Psoas muscle (tissue), 8 donors: ENCODE results near the gene ERICH6B. TPM values are rescaled to one million over a fixed set of nuclear protein-coding genes. Genes with fewer than 3 reads are reported as not detected.
"Not testable (repeated sequence)": the region's sequence is repeated elsewhere in the genome, so short reads cannot be mapped to it uniquely, and the experiment has no call there.

Experiments
- ATAC-seq, 4 donors: fragments of 200-7000 bp; cut with Tn5 transposase; one replicate each; pipeline ENCODE4 v1.9.1; 2020; ENCODE audit warnings: moderate library complexity in 3 of 4, mild to moderate bottlenecking in 2 of 4
- DNase-seq, 2 donors: peaks; one replicate each; pipeline ENCODE4 v3.0.0-alpha.2; 2020
- H3K27ac ChIP-seq: fragments of 200-600 bp; one replicate; pipeline ENCODE4 v1.8.0; 2022
- H3K27me3 ChIP-seq, 3 donors: fragments of 200-600 bp in 1 of 3; one replicate each; pipeline versions ENCODE4 v1.6.1 to v1.8.0; 2013 to 2022; ENCODE audit warnings: low read length in 2 of 3, mild to moderate bottlenecking in 2 of 3, moderate library complexity in 1 of 3; ENCODE audit not compliant: insufficient read depth in 3 of 3
- H3K36me3 ChIP-seq, 2 donors: fragments of 200-600 bp in 1 of 2; one replicate each; pipeline versions ENCODE4 v1.6.1 to v1.8.0; 2013 to 2022; ENCODE audit warnings: low read depth in 1 of 2, mild to moderate bottlenecking in 1 of 2, moderate library complexity in 1 of 2; ENCODE audit not compliant: insufficient read depth in 1 of 2
- H3K4me1 ChIP-seq: fragments of 200-600 bp; one replicate; pipeline ENCODE4 v1.8.0; 2022
- H3K4me3 ChIP-seq: fragments of 200-600 bp; one replicate; pipeline ENCODE4 v1.8.0; 2022; ENCODE audit warnings: mild to moderate bottlenecking
- H3K9me3 ChIP-seq: fragments of 200-600 bp; one replicate; pipeline ENCODE4 v1.8.0; 2022
- WGBS, 3 donors: extraction: QIAGEN DNeasy Blood & Tissue Kit; methylation state at CpG; one replicate each; pipeline versions ENCODE4 v1.1.6 to v1.1.7; 2013; 5-methylcytosine and 5-hydroxymethylcytosine counted together
- intact Hi-C, 2 donors: fragments of 100-400 bp; cut with DNase I; formaldehyde crosslinking; loops; one replicate each; pipeline versions ENCODE4 v1.11.0 to v1.14.2; 2022
- long read RNA-seq, 2 donors: library from polyadenylated mRNA; unstranded; transcript quantifications; one replicate each; pipeline ENCODE4 v2.0.0, GENCODE V29; 2021
- polyA plus RNA-seq, 3 donors: library from polyadenylated mRNA; stranded (reverse); fragments of 200-250 nt; gene quantifications; one replicate each; pipeline ENCODE4 v1.2.3, GENCODE V29; 2013
- total RNA-seq, 4 donors: library from RNA; stranded (reverse); fragmentation: NEBNext Ultra II Directional in 2 of 4; extraction: Animal tissue kit (Norgen Biotek cat#: 25700) in 2 of 4; gene quantifications; one replicate each; pipeline versions ENCODE4 v1.2.1 to v1.2.4, GENCODE V29; 2021 to 2023
- TF ChIP-seq, protein P1 (sequence below): fragments of 200-600 bp; IDR thresholded peaks from one replicate; pipeline ENCODE4 v1.8.0; 2022; ENCODE audit warnings: antibody characterized with exemption
- donor health status: healthy with polysubstance abuse.
- donor health status: DM: no; HTN: no; CAD: no; lungs with moderate emphysema.
- donor health status: Bipolar disorder and iron deficiency.
- donor health status: healthy.
- donor health status: DM: yes; HTN: yes; CAD: no.
- donor health status: DM: no; HTN: no; CAD: no.
- donor health status: DM: no; HTN: no; CAD: no.
- donor health status: DM: yes; HTN: yes; CAD: no.

The ERICH6B gene
- total RNA-seq = not detected
- polyA plus RNA-seq = not detected
- long read RNA-seq, donor 1 = 0 reads
- long read RNA-seq, donor 2 = 0 reads

DNA sequence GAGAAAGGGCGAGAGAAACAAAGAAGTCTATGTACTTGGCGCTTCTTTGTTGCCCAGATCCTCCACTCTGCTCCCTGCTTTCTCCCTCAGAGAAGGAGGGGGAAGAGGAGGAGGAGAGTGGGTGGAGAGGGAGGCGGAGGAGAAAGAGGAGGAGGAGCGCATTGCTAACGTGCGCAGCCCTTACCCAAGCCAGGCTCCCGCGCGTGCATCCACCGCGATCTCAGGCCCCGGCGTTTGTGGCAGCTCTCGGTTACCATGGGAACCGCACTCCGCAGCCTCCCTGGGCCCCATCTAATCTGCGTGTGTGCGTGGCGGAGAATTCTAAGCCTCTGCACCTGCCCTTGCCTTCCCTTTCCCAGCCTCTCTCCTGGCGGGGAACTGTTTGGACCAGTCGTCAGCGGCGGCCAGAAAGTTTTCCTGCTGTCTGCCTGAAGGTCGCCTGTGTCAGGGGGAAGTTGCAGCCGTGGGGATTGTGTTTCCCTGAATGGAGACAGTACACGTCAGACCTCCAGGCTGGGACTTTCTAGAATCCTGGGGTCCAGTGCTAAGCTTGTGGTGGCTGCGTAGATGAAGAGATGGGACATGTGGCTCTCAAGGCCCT lies at the start of gene ERICH6B:
TSS of gene ERICH6B (minus strand) at position 239 of the 601 bp plus-strand sequence. CDS start 18,734 bp downstream, outside the sequence.
- Histone ChIP-seq H3K36me3 (no peaks in the 10 kb centered on the region), H3K4me3 (peak within 1 kb of the TSS; percentile 35), H3K4me1 (no peaks in the 10 kb centered on the region), H3K27me3 (peaks cover 0 to 8% (median 0%) of the 10 kb centered on the region in 3 donors), H3K27ac (no peak within 1 kb of the TSS), H3K9me3 (no peaks in the 10 kb centered on the region)
- intact Hi-C loops = no loop called here
- ATAC-seq (no peak), DNase-seq (no peak)
- TF ChIP-seq, protein P1, sequence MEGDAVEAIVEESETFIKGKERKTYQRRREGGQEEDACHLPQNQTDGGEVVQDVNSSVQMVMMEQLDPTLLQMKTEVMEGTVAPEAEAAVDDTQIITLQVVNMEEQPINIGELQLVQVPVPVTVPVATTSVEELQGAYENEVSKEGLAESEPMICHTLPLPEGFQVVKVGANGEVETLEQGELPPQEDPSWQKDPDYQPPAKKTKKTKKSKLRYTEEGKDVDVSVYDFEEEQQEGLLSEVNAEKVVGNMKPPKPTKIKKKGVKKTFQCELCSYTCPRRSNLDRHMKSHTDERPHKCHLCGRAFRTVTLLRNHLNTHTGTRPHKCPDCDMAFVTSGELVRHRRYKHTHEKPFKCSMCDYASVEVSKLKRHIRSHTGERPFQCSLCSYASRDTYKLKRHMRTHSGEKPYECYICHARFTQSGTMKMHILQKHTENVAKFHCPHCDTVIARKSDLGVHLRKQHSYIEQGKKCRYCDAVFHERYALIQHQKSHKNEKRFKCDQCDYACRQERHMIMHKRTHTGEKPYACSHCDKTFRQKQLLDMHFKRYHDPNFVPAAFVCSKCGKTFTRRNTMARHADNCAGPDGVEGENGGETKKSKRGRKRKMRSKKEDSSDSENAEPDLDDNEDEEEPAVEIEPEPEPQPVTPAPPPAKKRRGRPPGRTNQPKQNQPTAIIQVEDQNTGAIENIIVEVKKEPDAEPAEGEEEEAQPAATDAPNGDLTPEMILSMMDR = no peak
- 3 to 5% (median 5%) methylated on average over 25 to 27 of the region's 27 CpGs for WGBS, 3 donors

DNA sequence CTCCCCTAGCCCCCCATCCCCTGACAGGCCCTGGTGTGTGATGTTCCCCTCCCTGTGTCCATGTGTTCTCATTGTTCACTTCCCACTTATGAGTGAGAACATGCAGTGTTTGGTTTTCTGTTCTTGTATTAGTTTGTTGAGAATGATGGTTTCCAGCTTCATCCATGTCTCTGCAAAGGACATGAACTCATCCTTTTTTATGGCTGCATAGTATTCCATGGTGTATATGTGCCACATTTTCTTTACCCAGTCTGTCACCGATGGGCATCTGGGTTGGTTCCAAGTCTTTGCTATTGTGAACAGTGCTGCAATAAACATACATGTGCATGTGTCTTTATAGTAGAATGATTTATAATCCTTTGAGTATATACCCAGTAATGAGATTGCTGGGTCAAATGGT lies 47.4 kb upstream of the ERICH6B start:
- H3K4me1 ChIP-seq = not testable (repeated sequence)

DNA sequence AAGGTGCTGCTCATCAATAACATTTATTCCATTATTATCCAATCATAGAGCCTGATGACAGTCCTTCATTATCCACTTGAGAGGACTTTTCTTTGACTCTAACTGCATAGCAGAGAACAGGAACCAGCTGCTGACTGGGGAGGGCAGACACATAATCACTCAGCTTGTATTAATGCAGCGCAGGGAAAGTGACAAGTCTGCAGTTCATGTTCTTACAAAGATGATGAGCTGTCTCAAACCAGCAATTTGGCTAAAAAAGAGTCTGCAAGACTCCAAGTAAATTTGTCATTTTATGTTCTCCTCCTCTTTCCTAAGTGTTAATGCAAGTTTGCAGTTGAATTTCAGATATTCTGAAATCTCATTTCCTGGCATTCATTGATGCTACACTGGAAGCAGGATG lies 46.6 kb upstream of the ERICH6B start:
- Histone ChIP-seq H3K27me3 (no peaks in the 10 kb centered on the region), H3K36me3 (no peaks in the 10 kb centered on the region), H3K4me1 (no peaks in the 10 kb centered on the region), H3K27ac (no peak overlapping the region), H3K9me3 (no peaks in the 10 kb centered on the region), H3K4me3 (no peak overlapping the region)
- DNase-seq (no peak), ATAC-seq (no peak)
- intact Hi-C loops = no loop called here
- TF ChIP-seq, protein P1 = no peak
- 63 to 74% (median 72%) methylated on average over 1 of the region's 1 CpG for WGBS, 3 donors

More for the DNA sequence above, 47.4 kb upstream of the ERICH6B start:
- intact Hi-C loops, H3K27me3 ChIP-seq, H3K27ac ChIP-seq, ATAC-seq, H3K36me3 ChIP-seq, H3K4me3 ChIP-seq, H3K9me3 ChIP-seq, DNase-seq: not testable (repeated sequence)
- WGBS, 3 donors = 94 to 100% (median 100%) methylated on average over 1 of the region's 1 CpG

DNA sequence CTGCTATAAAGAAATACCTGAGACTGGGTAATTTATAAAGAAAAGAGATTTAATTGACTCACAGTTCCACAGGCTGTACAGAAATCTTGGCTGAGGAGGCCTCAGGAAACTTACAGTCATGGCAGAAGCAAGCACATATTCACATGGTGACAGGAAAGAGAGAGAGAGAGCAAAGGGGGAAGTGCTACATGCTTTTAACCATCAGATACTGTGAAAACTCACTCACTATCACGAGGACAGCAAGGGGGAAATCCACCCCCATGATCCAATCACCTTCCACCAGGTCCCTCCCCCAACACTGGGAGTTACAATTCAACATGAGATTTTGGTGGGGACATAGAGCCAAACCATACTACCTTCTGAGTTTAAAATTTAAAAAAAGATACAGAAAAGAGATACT lies 44.9 kb upstream of the ERICH6B start:
- WGBS, 3 donors = 21 to 37% (median 33%) methylated on average over 1 of the region's 1 CpG

DNA sequence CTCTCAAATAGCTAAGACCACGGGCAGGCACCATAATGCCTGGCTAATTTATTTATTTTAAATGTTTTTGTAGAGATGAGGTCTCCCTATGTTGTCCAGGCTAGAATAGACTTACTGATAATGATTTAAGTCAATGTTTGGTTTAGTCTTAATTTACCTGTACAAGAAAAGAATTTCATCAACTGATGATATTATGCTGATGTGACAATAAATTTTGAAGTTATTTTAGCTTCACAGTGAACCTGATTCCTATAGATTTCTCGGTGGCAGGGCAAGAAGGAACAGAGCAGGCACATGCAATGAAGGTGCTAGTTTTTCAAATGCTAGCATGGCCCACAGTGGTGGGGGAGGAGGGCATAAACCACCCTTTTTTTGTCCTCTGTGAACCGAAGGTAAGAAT lies 44.0 kb upstream of the ERICH6B start:
- WGBS, 3 donors = 72 to 78% (median 78%) methylated on average over 3 of the region's 3 CpGs
- intact Hi-C loops = no loop called here

More for the DNA sequence above, 44.9 kb upstream of the ERICH6B start:
- DNase-seq, H3K9me3 ChIP-seq, H3K27me3 ChIP-seq, H3K4me3 ChIP-seq, H3K36me3 ChIP-seq, ATAC-seq, H3K27ac ChIP-seq, H3K4me1 ChIP-seq, intact Hi-C loops: not testable (repeated sequence)

More for the DNA sequence above, 44.0 kb upstream of the ERICH6B start:
- Histone ChIP-seq H3K27ac (no peak overlapping the region), H3K4me3 (no peak overlapping the region), H3K9me3 (no peaks in the 10 kb centered on the region), H3K4me1 (no peaks in the 10 kb centered on the region), H3K27me3 (no peaks in the 10 kb centered on the region), H3K36me3 (no peaks in the 10 kb centered on the region)
- DNase-seq (no peak), ATAC-seq (no peak)
- TF ChIP-seq, protein P1 = no peak
